Thymus (tissue), 11 donors: ENCODE data around the gene ADAMTS3. TPM values are rescaled to one million over a fixed set of nuclear protein-coding genes. Genes with fewer than 3 reads are reported as not detected.
A peak's percentile ranks its signal among the peaks of the same experiment; 100 is the strongest.

Experiments used
- DNase-seq, 9 donors: peaks; one replicate each; pipeline ENCODE4 v3.0.0-alpha.2; 2013; ENCODE audit warnings: low spot score in 9 of 9, low read depth in 6 of 9, missing footprints in 1 of 9
- H3K27ac ChIP-seq, 2 donors: one replicate each; pipeline ENCODE4 v1.5.1; 2013; ENCODE audit warnings: control low read depth in 1 of 2, low read depth in 1 of 2, low read length in 1 of 2, mild to moderate bottlenecking in 1 of 2, moderate library complexity in 1 of 2
- H3K27me3 ChIP-seq, 2 donors: one replicate each; pipeline ENCODE4 v1.5.1; 2013; ENCODE audit warnings: low read length in 1 of 2; ENCODE audit not compliant: control insufficient read depth in 2 of 2, insufficient read depth in 1 of 2
- H3K36me3 ChIP-seq, 2 donors: one replicate each; pipeline ENCODE4 v1.5.1; 2013; ENCODE audit warnings: low read length in 1 of 2, mild to moderate bottlenecking in 1 of 2, moderate library complexity in 1 of 2; ENCODE audit not compliant: control insufficient read depth in 2 of 2, insufficient read depth in 2 of 2
- H3K4me1 ChIP-seq, 2 donors: one replicate each; pipeline ENCODE4 v1.5.1; 2013; ENCODE audit warnings: low read length in 2 of 2; ENCODE audit not compliant: control insufficient read depth in 2 of 2, insufficient read depth in 2 of 2
- H3K4me3 ChIP-seq, 2 donors: one replicate each; pipeline ENCODE4 v1.5.1; 2013; ENCODE audit warnings: low read length in 2 of 2, control low read depth in 1 of 2, mild to moderate bottlenecking in 1 of 2
- H3K9me3 ChIP-seq, 2 donors: one replicate each; pipeline ENCODE4 v1.5.1; 2013; ENCODE audit warnings: low read length in 1 of 2, mild to moderate bottlenecking in 1 of 2; ENCODE audit not compliant: control insufficient read depth in 2 of 2, insufficient read depth in 1 of 2
- WGBS: extraction: QIAGEN DNeasy Blood & Tissue Kit; methylation state at CpG from one replicate; pipeline ENCODE4 v1.1.7; 2013; 5-methylcytosine and 5-hydroxymethylcytosine counted together
- polyA plus RNA-seq: library from polyadenylated mRNA; stranded (reverse); fragments of 200-250 nt; gene quantifications from one replicate; pipeline ENCODE4 v1.2.3, GENCODE V29; 2013
- total RNA-seq: library from RNA; stranded (reverse); fragments of 120-200 nt; gene quantifications from one replicate; pipeline ENCODE4 v1.2.4, GENCODE V29; 2013
- donor health status: healthy.

Gene ADAMTS3
- total and polyA plus RNA-seq, 2 donors, result 1.1 to 1.8 TPM

DNA sequence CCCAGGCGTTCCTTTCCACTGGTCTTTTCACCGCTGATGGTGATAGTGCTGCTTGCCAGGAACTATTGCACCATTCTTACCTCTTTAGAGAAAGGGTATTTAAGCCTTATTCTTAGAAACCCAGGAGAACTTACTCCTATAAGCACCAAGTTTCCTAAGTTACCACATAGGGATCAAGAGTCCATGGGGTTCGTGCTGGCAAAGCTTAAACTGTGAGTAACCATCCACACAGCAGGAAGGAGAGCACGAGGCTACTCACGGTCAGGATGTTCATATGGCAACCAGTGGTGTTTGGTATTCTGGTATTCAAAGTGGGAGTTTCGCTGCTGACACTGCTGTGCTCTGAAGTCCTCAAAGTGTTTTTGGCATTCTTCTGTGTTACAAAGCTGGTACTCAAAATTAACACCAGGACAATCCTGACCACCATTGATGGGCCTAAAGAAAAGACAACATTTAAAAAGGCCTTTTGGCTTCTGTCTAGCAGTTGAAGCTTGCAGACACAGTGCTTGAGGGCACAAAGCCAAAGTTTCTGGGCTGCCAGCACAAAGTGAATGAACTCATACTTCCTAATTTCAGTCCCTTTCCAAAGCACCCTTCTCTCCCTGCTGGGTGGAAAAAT lies 256.9 kb downstream of the ADAMTS3 start:
- Histone ChIP-seq H3K4me1 (no peaks in the 10 kb centered on the region), H3K27me3 (no peaks in the 10 kb centered on the region), H3K4me3 (no peak overlapping the region), H3K9me3 (no peaks in the 10 kb centered on the region), H3K36me3 (no peaks in the 10 kb centered on the region), H3K27ac (no peak overlapping the region)
- no peak for DNase-seq
- 91% methylated on average over 6 of the region's 6 CpGs for WGBS

DNA sequence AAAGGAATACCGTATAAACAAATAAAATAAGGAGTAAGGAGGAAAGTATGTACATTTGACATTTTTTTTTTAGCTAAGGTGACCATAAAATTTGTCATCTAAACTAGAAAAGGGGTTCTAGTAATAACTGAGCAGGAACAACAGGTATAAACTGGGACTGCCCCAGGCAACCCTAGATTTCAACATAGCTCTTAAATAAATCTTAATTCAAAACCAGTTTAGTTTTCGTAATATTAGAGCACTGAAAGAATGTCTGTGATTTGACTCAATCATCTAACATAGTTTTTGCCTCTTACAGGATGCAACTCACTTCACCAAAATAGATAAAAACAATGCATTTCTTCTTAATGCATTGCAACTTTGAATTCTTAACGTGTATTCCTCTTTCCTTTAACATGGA lies 257.7 kb downstream of the ADAMTS3 start:
- Histone ChIP-seq H3K36me3 (no peaks in the 10 kb centered on the region), H3K27me3 (no peaks in the 10 kb centered on the region), H3K9me3 (no peaks in the 10 kb centered on the region), H3K4me3 (no peak overlapping the region), H3K27ac (no peak overlapping the region), H3K4me1 (no peaks in the 10 kb centered on the region)
- no peak for DNase-seq
- WGBS, result 97% methylated on average over 3 of the region's 3 CpGs

DNA sequence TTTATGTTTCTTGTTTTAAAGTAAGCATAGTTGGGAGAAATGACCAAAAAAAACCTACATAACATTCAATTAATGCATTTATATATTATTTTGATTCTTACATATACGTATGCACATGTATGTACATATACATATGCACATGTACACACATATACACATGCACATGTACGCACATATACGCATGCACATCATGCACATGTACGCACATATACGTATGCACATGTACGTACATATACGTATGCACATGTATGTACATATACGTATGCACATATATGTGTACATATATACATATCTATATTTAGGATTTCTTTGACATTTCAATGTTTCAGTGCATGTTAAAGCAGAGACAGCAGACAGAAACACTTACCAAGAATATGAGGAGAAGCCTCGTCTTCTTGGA lies 263.4 kb downstream of the ADAMTS3 start:
- Histone ChIP-seq H3K36me3 (no peaks in the 10 kb centered on the region), H3K27ac (no peak overlapping the region), H3K4me3 (no peak overlapping the region), H3K9me3 (no peaks in the 10 kb centered on the region), H3K4me1 (no peaks in the 10 kb centered on the region), H3K27me3 (no peaks in the 10 kb centered on the region)
- WGBS, result 99% methylated on average over 9 of the region's 9 CpGs
- no peak for DNase-seq

DNA sequence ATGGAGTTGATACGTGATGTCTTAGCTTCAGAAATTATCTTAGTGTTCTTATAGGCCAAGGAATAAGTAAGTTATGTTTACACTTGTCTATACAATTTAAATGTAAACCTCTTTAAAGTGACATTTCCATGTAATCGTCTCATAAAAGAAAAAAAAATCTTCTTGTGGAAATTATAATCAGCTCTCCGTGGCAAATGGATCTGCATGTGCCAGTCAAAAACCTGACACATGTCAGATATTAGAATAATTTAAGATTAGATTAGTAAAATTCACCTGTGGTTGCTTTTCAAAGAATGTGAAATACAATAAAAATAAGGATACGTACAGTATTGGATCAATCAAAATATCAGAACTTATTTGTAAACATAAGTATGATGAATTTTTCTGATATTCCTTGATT lies 263.9 kb downstream of the ADAMTS3 start:
- H3K36me3 ChIP-seq, result no peaks in the 10 kb centered on the region
- WGBS, result 95% methylated on average over 4 of the region's 4 CpGs
- H3K27ac ChIP-seq, result no peak overlapping the region
- H3K4me3 ChIP-seq, result no peak overlapping the region
- H3K27me3 ChIP-seq, result no peaks in the 10 kb centered on the region
- H3K4me1 ChIP-seq, result no peaks in the 10 kb centered on the region
- no peaks in the 10 kb centered on the region for H3K9me3 ChIP-seq
- no peak for DNase-seq

DNA sequence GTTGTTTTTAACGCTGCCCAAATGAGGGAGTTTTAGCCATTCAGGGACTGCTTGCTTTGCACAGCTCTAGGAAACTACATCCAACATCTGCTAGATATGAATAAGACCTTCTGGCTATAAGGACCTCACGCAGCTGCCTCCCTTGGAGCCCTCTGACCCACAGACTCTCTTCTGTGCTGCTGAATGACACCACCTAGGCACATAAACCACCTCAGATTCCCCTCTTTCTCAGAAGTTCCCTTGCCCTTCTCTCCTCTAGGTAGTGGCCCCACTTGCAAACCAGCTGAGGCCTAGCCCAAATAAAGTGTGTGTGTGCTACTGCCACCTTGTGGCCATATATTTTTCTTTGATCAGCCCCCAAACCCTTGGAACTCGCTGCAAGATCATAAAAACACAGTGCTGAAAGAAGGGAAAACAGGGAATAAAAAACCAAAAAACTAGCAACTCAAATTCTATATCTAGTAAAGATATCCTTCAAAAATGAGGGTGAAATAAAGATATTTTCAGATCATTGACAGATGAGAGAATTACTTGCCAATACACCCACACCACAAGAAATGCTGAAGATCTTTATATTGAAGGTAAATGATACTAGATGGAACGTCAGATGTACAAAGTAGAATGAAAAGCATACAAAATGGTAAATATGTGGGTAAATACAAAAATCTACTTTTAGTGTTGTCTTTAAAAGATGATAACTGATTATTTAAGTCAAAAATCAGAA lies 265.9 kb downstream of the ADAMTS3 start:
- H3K4me3 ChIP-seq, result no peak overlapping the region
- peak; percentile 27 to 78 (median 45) for DNase-seq
- no peaks in the 10 kb centered on the region for H3K27me3 ChIP-seq
- no peaks in the 10 kb centered on the region for H3K4me1 ChIP-seq
- 86% methylated on average over 4 of the region's 4 CpGs for WGBS
- no peaks in the 10 kb centered on the region for H3K9me3 ChIP-seq
- H3K27ac ChIP-seq, result no peak overlapping the region
- H3K36me3 ChIP-seq, result no peaks in the 10 kb centered on the region

DNA sequence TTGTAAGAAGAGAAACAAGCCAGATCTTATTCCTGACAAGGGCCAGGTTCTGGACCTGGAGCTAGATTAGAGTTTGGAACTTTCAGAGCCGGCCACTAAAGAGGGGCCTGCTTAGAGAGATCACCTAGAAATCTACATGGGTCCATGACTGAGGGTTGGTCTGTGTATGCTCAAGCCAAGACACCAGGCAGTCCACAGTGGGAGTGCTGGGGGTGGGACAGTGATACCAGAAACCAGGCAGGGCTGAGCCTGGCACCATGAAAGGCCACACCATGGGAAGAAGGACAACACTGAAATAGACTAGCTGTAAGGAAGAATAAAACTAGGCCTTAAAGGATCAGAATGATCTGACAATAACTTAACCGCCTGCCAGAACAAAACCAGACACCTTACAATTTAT lies 267.3 kb downstream of the ADAMTS3 start:
- Histone ChIP-seq H3K9me3 (no peaks in the 10 kb centered on the region), H3K4me3 (no peak overlapping the region), H3K27me3 (no peaks in the 10 kb centered on the region), H3K36me3 (no peaks in the 10 kb centered on the region), H3K4me1 (no peaks in the 10 kb centered on the region), H3K27ac (no peak overlapping the region)
- 100% methylated on average over 2 of the region's 2 CpGs for WGBS
- DNase-seq, result no peak

DNA sequence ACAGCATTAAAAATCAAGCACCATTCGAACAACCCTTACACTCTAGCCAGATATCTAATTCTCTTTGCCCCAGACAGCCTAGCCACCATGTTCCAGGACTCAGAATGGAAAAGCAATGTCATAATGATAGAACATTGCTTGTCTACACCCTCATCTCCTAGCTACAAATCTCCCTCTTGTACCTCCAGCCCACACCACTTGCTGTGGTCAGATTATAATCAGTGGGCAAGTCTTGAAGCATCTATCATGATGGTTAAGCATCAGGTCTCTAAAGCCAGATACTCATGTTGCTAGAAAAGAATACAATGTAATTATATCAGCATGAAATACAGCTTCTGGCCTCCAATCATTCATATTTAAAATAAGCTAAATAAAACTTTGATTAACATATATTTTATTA lies 268.9 kb downstream of the ADAMTS3 start:
- Histone ChIP-seq H3K4me3 (no peak overlapping the region), H3K4me1 (no peaks in the 10 kb centered on the region), H3K9me3 (no peaks in the 10 kb centered on the region), H3K36me3 (no peaks in the 10 kb centered on the region), H3K27ac (no peak overlapping the region), H3K27me3 (no peaks in the 10 kb centered on the region)
- DNase-seq, result no peak
- 73% methylated on average over 1 of the region's 1 CpG for WGBS

DNA sequence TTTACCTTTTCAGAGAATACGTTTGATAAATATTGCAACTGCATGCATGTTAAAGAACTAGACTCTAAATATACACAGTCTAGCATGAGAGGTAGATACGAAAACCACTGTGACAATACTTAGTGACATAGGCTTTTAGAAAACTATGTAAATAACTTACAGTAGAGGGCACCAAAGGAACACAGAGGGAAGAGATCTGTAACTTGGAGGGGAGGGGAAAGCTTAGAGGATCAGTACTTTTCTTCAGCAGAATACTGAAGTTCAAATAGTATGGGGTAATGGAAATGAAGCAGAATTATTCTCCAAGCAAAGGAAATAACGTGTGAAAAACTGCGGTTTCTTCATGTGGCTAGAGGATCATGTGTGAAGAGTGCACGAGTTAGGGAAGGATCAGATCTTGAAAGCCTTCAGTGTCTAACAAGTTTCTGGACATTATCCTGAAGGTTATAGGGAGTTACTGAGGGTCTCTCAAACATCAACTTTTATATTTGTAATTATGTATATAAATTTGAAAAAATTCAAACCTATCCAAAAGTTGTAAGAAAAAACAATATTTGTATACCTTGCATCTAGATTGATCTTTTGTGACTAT lies 273.0 kb downstream of the ADAMTS3 start:
- DNase-seq, result peak in 3 of 9 donors; percentile 13 to 61 (median 19)
- Histone ChIP-seq H3K9me3 (no peaks in the 10 kb centered on the region), H3K36me3 (no peaks in the 10 kb centered on the region), H3K27me3 (no peaks in the 10 kb centered on the region), H3K4me1 (no peaks in the 10 kb centered on the region), H3K4me3 (no peak overlapping the region), H3K27ac (no peak overlapping the region)
- WGBS, result 38% methylated on average over 5 of the region's 5 CpGs

DNA sequence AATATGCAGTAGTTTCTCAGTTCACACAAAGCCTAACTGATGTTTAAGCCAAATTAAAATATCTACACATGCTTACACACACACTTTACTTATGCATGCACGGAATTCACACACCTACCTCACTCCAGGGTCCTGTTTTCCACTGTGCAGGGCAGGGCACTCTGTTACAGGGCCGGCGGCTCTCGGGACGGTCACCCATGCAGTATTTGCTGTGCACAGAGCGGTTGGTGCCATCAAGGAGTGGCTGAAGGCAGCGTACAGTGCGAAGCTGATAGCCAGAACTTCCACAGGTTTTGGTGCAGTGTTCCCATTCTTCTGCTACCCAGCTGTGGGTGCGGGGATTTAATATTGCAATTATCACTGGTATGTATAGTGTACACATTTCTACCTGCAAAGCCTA lies 278.3 kb downstream of the ADAMTS3 start:
- Histone ChIP-seq H3K4me1 (no peaks in the 10 kb centered on the region), H3K4me3 (no peak overlapping the region), H3K9me3 (no peaks in the 10 kb centered on the region), H3K36me3 (no peaks in the 10 kb centered on the region), H3K27ac (no peak overlapping the region), H3K27me3 (no peaks in the 10 kb centered on the region)
- WGBS, result 95% methylated on average over 9 of the region's 9 CpGs
- no peak for DNase-seq
